Left kidney (tissue), 2 donors: Measurements from ENCODE around the gene SLC39A1. TPM values are rescaled to one million over a fixed set of nuclear protein-coding genes. Genes with fewer than 3 reads are reported as not detected.

ENCODE experiments used
- DNase-seq: peaks from one replicate; pipeline ENCODE4 v3.0.0-alpha.2; 2013
- polyA plus RNA-seq: library from polyadenylated mRNA; unstranded; fragments of 120-200 nt; gene quantifications from one replicate; pipeline ENCODE4 v1.2.1, GENCODE V29; 2013; ENCODE audit not compliant: insufficient read length

The SLC39A1 gene
- polyA plus RNA-seq, 1 donor = 66.4 TPM

DNA sequence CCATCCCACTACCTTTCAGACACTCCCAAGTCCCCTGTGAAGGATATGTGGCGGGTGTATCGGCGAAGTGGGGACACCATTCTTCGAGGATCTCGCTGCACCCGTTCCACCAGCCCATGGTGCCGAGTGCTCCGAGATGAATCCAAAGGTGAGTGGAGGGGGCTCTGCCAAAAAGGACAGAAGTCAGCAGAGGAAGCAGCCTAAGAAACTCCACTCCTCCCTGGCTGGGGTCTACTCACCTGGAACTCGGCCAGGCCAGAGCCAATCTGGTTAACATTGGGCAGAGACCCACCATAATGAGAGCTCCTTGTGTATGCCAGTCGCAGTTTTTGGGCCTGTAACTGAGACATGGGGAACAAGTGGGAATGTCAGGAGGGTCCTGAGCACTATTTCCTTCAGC lies 8.5 kb downstream of the SLC39A1 start:
- DNase-seq = no peak

DNA sequence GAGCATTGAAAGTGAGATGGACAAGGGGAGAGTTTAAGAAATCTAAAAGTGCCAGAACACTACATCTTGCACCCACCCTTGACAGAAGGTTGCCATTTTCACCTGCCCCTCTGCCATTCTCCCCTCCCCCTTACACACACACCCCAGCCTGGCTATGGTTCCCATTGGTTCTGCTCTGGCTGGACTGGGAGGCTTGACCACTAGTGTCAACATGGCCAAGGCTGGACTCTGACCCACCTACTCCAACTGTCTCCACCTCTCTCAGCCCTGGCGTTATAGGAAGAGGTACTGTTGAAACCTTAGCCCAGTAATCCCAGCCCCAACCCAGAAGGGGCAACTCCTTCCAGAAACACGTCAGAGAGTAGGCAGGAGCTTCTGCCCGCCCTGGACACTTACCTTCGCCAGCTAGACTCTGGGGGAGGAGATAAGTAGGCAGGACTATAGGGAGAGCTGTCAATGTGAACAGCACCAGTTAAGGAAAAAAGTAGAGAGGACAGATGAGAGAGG lies 9.4 kb downstream of the SLC39A1 start:
- no peak for DNase-seq

DNA sequence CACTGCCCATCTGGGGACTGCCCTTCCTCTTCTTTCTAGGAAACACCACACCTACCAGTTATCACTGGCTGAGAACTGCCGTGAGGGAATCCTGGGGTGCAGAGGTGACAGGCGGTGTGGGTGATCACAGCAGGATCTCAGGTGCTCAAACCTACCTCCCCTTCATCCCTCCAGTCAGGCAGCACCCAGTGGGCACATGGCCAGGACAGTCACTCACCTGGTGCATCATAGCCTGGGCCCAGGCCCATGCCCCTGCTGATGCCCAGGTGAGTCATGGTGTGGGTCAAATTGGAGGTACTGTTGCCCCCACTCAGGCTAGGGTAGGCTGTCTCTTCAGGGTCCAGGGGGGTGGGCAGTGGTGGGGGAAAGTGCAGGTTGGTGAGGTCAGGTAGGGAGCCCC lies 11.5 kb downstream of the SLC39A1 start:
- no peak for DNase-seq

DNA sequence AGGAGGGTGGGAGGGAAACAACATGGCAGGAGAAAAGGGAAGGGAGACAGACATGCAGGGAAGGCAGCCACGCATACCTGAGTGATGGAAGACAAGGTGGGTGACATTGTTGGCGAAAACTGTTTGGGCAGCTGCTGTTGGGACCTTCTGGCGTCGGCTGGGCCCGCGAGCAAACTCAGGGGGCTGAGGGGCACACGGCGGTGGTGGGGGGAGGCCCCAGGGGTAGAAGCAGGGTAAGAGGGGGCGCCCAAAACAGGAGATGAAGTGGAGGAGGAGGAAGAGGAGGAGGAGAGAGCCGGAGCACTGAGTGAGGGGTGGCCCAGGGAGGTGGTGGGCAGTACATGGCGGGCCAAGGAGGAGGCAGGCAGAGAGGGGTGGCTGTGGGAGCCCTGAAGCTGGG lies 12.2 kb downstream of the SLC39A1 start:
- no peak for DNase-seq

DNA sequence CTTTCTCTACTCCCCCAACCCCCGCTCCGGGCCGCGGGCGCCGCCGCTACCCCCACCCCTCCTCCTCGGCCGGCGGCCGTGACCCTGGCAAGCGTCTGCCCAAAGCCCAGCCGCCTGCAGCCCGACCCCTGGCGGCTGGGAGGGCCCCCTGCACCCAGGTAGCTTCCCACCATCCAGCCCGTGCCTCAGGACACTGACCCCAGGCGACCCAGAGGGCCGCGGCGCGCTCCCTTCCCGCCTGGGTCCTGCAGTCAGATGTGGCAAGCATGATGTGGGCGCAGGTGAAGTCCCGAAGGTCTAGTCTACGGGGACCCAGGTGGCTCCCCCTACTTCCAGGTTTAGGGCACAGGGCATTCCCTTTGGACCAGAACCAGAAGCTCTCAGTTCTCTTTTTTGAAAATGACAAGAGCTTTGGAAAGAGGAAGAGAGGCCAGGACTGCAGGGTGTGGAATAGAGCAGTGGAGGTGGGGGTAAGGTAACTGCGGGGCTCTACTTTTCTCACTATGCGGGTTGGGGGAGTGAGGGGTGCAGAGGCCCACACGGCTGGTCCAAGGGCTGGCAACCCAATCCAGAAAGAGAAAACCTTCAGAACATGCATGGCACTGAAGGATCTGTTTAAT lies 16.6 kb downstream of the SLC39A1 start, which contains the start of gene DENND4B:
TSS of gene DENND4B (minus strand) at position 97 of the 620 bp plus-strand sequence. CDS start 2,344 bp downstream, outside the sequence.
- peak; percentile 76 for DNase-seq

DNA sequence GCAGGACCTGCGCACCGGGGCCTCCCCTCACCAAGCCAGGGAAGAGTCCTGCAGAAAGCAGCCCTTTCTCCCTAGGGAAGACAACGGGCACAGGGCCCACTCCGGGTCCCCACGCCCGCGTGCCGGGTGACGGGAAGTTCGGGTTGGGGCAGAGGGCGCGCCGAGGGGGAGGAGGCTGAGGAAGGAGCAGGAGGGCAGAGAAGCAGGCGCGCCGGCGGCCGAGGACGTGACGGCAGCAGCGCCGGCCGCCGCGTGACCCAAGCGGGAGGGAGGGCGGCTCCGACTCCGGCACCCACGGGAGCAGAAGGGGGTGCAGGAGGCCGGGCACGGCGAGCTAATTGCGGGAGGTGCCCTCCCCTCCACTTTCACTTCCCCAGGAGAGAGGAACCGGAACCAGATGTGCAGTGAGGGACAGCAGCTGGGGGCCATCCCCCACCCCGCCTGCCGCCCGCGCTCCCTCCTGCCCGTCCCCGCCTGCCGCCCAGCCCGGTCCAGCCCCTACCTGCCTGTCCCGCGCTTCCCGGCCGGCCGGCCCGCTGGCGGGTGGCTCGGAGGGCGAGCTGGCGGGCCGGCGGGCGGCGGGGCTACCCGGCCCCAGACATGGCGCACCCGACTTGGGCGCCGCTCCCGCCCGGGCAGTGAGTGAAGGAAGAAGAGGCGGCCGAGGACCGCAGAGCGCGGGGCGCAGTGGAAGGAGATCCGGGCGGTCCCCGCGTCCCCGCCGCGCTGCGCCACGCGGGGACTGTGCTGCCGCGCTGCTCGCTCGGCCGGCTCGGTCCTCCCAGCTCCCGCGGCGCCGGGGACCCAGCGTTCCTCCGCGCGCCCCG lies 17.3 kb downstream of the SLC39A1 start:
- DNase-seq = peak; percentile 41

DNA sequence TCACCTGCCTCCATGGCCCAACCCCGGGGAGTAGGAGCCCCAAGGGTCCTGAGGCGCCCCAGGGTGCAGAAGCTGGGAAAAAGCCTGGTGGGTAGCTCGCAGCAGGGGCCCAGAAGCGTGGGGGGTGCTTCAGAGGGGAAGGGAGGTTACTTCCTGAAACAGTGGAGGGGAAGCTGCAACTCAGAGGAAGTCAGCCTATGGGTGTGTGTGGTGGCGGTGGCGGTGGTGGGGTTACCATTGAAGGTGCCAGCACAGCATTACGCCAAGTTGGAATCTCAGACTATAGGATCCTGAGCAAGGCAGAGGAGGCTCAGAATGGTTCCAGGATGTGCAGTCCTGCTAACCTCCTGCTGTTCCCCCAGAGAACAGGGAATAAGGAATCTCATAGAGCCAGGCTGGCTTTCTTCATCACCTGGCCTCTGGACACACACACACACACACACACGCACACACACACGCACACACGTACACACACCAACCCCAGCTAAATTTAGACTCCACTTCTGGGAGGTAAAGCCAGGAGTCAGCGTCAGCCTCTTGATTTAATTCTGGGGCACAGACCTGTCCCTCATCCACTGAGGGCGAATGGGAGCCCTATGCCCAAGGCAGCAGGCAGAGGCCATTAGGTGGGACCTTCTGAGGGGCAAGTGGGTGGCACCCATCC lies 18.1 kb downstream of the SLC39A1 start:
- DNase-seq = peak; percentile 20

DNA sequence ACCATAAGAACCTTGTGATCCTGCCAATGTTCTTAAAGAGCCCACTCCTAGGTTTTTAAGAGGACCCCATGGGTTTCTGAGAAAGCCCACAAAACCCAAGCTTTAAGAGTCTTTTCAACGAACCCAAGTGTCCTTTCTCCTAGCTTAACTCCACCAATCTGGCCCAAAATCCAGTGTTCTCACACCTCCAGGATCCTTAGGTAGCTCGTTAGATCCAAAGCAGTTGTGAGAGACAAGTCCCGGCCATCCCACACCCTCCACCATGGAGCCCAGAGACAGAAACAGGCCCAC lies 18.6 kb downstream of the SLC39A1 start:
- DNase-seq = no peak

DNA sequence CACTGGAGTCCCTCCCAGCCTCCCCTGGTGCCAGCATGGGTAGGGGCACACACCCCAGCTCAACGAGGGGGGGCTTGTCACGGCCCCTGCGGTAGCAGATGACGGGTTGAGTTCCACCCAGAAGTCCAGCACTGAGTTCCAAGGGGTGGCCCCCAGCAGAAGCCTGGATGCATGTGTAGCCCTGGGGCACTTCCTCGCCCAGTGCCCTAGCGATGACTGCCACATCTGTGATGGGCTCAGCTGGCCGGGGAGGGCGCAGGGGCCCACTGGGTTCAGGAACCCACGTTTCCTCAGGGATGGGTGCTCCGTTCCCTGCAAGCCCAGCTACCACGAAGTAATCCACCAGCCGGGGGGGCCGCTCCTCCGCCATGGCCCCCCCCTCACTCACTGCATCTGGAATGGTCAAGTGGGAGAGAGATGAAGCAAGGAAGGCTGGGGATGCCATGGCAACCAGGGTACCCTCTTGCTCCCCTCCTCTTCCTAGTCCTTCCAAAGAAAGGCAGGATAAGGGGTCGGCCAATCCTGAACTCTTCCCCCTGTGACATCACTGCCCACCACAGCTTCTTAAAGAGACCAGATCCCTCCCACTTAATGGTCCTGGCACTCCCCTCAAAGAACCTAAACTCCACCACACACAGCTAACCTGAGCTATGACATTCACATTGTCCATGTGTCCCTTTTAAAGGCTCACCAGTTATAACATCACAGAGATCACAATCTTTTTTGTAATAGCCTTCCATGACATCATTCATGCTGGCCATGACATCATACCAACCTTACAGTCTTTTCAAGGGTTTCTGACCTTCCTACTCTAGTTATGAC lies 19.1 kb downstream of the SLC39A1 start:
- DNase-seq = no peak

DNA sequence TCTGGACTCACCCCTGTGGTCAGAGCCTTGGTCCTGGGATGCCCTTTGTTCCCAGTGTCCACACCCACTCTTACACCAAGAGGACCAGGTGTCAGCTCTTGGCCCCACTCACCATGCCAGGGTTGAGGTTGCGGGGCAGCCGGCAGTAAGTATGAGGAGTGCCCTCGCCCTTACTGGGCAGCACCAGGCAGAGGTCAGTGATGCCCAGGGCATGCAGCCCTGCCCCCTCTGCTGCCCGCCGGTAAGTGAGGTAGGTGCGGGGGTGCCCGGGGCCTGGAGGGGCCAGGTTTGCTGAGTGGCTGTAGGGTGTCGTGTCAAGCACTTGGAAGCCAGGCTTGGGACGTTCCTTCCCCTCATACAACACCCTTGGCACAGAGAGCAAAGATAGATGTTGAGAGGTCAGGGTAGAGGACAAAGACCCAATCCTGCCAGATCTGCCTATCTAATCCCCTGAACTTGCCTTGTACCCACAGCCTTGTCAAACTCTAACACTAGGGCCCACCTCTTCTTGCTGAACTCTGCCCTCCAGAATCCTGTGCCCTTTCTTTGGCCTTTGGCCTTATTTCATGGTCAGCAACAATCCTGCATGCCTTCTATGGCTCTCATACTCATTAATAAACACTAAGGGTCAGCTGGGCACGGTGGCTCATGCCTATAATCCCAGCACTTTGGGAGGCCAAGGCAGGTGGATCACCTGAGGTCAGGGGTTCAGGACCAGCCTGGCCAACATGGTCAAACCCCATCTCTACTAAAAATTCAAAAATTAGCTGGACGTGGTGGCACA lies 20.4 kb downstream of the SLC39A1 start:
- DNase-seq = no peak

DNA sequence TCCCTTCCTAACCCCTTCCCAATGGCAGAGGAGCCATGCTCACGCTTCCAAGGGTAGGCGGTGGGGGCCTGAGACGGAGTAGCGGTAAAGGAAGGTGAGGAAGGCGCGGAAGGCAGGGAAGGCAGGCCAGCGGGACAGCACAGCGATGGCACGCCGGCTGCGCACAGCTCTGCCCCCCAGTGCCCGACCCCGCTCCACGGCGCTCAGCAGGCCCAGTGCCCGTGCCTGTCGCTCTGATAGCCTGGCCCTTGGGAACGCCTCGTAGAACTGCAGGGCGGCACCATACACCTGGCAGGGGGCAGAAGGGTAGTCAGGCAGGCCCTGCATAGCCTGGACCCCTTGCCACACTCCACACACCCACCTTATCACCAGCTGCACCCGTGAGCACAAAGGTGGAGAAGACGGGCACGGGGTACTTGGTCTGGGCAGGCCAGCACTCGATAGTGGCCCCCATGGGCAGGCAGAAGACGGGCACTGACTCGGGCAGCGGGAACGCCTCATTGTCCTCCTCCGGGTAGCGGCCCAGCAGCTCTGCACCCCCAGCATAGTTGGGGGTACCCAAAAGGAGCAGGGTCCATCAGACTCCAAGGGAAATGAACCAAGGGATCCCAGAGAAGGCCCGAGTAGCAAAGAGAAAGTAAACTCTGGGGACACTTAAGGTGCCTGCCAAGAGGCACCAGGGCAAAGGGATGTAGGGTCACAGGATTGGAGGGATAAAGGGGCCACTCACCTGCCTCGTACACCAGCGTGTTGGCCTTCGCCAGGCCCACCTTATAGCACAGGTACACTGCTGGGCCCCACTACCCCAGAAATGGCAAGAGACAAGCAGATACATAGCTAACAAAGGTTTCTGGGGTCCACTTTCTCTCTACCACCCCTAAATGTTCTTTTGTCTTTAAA lies 21.3 kb downstream of the SLC39A1 start:
- no peak for DNase-seq

DNA sequence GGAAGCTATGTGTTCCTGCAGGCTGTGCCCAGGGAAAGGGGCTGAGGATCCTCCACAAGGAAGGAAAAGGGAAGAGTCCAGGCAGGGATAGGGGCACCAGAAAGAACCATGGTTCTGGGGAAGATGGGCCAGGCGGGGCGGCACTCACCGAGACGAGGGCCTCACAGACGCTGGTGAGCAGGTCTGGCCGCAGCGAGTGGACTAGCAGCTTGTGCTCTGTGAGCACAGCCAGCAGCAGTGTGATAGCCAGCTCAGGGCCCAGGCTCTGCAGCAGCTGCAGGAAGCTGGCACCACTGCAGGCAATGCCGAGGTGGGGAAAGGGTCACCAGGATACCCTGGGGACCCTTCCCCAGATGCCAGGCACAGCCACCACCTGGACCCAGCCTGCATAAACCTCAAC lies 22.6 kb downstream of the SLC39A1 start:
- DNase-seq = no peak

DNA sequence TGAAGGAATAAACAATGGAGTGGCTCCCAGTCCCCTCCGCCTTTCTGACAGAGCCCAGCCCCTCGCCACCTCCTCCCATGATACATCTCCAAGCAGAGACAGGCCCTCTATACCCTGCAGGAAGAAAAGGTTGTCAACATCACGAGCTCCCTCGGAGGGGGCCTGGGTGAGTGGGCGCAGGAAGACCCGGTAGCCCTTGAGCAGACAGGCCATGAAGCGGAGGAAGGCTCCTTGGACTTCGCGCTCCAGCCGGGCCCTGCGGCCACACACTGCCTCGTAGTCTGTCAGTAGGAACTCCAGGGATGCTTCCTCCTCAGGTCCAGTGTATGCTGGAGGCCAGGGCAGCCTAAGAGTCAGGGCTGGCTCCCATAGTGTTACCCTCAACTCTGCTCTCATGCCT lies 23.9 kb downstream of the SLC39A1 start:
- no peak for DNase-seq

DNA sequence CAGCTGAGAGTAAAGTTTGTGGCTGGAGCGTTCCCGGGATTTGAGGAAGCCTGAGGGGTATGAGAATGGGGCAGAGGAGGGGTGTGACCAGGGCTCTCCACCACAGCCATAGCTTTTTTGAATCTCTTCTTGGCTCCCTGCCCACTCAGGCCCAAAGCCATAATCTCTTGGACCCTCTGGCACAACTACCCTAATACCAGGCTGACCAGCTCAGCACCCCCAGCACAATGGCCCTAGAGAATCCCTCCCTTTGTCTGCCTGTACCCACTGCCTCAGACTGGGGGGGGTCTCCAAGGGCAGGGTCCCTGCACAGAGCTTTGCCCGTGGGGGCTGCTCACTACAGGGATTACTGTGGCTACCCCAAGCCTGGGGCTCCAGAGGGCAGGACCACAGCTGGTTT lies 24.3 kb downstream of the SLC39A1 start:
- DNase-seq = no peak

DNA sequence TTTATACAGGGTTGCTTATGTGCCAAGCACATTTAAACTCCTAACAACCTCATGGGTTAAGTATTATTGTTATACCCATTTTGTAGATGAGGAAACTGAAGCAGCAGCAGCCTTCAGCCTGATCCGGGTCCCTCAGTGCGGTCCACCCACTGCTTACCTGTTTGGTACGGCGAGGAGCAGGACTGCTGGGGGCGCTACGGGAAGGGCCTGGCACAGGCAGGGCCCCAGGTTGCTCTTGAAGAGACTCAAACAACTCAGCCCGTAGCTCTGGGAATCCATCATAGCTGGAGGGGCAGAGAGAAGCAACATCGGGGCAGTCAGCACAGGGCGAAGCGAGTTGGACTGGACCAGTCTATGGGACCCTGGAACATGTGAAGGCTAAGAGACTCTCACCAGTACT lies 26.0 kb downstream of the SLC39A1 start:
- DNase-seq = no peak

DNA sequence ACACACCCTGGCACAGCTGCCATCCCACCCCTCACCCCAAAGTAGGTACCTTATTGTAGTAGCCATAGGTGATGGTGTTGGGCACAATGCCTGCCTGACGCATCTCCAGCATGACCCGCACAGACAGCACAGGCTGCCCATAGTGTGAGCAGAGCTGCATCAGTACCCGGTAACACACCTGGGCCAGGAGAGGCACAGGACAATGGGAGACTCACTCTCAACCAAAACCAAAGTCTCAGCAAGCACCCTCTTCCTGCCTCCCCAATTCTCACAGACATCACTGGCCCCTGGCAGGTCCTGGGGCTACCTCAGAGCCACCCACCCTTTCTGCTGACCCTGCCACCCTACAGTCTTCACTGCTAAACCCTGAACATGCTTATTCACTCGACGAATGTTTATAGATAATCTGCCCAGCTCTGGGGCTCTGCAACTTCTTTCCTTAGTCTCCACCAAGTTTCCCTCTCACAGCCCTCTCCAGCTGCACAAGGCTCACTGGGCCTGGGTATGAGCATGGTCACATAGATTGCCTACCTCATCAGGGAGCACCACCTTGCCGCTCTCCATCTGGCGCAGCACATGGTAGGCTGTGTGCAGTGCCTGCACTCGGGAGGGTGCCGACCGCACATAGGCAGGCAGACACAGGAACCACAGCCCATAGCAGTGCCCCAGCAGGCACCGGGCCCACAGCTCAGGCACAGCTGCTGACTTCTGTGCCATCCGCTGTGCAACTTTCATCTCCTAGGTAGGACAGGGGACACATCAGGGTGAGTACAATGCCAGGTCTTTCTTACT lies 27.1 kb downstream of the SLC39A1 start:
- no peak for DNase-seq

DNA sequence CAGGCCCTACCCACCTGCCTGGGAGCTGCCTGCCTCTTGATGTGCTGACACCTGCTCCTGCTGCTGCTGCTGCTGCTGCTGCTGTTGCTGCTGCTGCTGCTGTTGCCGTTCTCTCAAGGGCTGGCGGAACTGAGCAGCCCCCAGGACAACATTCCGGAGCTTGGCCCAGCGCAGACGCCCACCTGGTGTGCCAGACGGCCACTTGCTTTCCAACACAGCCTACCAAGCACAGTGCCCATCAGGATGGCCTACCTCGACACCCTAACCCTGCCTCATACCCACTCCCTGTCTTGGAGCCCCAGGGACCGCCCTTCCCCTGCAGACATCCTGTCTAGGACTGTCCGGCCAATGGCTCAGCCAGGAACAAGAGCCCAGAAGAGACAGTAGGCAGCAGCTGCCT lies 28.6 kb downstream of the SLC39A1 start:
- DNase-seq = no peak

DNA sequence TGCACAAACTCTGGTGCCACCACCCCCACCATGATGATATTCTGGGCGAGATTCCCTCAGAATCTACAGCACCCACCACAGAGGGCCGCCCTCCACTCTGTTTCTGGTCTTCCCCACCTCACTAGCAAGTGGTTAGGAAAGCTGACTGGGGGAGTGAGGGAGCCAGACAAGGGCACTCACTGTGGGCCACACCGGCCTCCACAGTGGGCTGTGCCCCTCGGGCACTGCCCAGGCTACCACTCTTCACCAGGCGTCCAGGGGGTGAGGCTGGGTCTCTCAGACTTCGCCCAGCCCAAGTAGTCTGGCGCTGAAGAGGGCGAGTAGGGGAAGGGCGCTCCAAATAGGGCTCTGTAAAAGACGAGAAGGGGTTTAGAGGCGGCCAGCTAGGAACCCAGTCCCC lies 29.4 kb downstream of the SLC39A1 start:
- DNase-seq = no peak

DNA sequence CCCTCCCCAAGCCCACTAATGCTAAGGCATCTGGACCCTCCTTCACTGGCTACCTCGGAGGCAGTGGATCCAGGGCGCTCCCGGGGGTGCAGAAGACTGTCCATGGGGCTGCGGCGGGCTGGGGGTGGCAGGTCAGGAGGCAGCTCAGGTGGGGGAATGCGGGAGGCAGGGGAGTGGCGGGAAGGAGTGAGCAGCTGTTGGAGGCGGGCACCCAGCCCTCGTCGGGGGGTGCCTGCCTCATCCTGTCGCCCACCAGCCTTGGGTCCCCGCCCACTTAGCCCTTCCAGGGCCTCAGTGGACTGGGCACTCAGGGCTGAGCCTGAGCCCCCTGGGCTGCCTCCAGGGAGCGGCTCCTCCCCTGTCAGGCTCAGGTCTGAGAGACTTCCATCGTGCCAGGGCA lies 29.9 kb downstream of the SLC39A1 start:
- no peak for DNase-seq
